HEK293 (cell line): ENCODE results near the gene MRPL14.

Experiments used
- CTCF ChIA-PET: fragments of 350-600 bp; formaldehyde crosslinking; extraction: SDS; loops from one replicate; lab custom pipeline; 2021; ENCODE audit warnings: antibody characterized with exemption; lab: Yijun Ruan, JAX
- POLR2A ChIA-PET: fragments of 300-600 bp; formaldehyde crosslinking; extraction: SDS; loops from one replicate; lab custom pipeline; 2020; ENCODE audit warnings: antibody characterized with exemption, inconsistent platforms; lab: Yijun Ruan, JAX
- H3K27ac ChIP-seq: fragments of 200-500 bp; sonication (Bioruptor generic); 2 replicates; pipeline ENCODE4 v1.5.1; 2014; ENCODE audit warnings: low read depth, low read length, control low read depth, inconsistent platforms; ENCODE audit errors: extremely low read depth
- H3K36me3 ChIP-seq, 2 experiments: fragments of 200-500 bp in 1 of 2; sonication (Bioruptor generic) in 1 of 2; 1 replicate in 1 of 2; 2 replicates in 1 of 2; pipeline ENCODE4 v1.5.1; 2014 to 2017; ENCODE audit warnings: inconsistent platforms in 2 of 2, low read length in 2 of 2; ENCODE audit not compliant: control insufficient read depth in 2 of 2, insufficient read depth in 1 of 2
- H3K4me1 ChIP-seq: fragments of 200-500 bp; sonication (Bioruptor generic); 2 replicates; pipeline ENCODE4 v1.5.1; 2014; ENCODE audit warnings: mild to moderate bottlenecking, low read length, inconsistent platforms; ENCODE audit not compliant: control insufficient read depth, insufficient read depth
- H3K4me3 ChIP-seq: 2 replicates; pipeline ENCODE4 v1.5.1; 2011; ENCODE audit warnings: low read depth, mild to moderate bottlenecking, control low read depth, low read length, moderate library complexity
- H3K9me3 ChIP-seq: fragments of 200-500 bp; sonication (Bioruptor generic); 2 replicates; pipeline ENCODE4 v1.5.1; 2014; ENCODE audit warnings: low read depth, low read length, inconsistent platforms; ENCODE audit not compliant: control insufficient read depth, insufficient read depth
- GLI2 ChIP-seq: fragments of 450-650 bp; formaldehyde crosslinking; IDR thresholded peaks from 2 replicates; pipeline ENCODE4; 2017; ENCODE audit warnings: missing biosample characterization, missing genetic modification characterization, low read depth, borderline replicate concordance
- GLIS1 ChIP-seq: fragments of 450-650 bp; formaldehyde crosslinking; IDR thresholded peaks from 2 replicates; pipeline ENCODE4 v1.5.1; 2016; ENCODE audit warnings: missing biosample characterization, missing genetic modification characterization
- HIC1 ChIP-seq: fragments of 450-650 bp; formaldehyde crosslinking; IDR thresholded peaks from 2 replicates; pipeline ENCODE4 v1.5.1; 2016; ENCODE audit warnings: missing biosample characterization, missing genetic modification characterization
- KLF1 ChIP-seq: fragments of 450-650 bp; formaldehyde crosslinking; IDR thresholded peaks from 2 replicates; pipeline ENCODE4 v1.5.1; 2016; ENCODE audit warnings: missing biosample characterization, missing genetic modification characterization
- PRDM1 ChIP-seq: fragments of 450-650 bp; formaldehyde crosslinking; IDR thresholded peaks from 2 replicates; pipeline ENCODE4; 2016; ENCODE audit warnings: missing biosample characterization, missing genetic modification characterization
- ZBTB17 ChIP-seq: fragments of 450-650 bp; formaldehyde crosslinking; IDR thresholded peaks from 2 replicates; pipeline ENCODE4 v1.5.1; 2016; ENCODE audit warnings: missing biosample characterization, missing genetic modification characterization
- ZNF133 ChIP-seq: fragments of 450-650 bp; formaldehyde crosslinking; IDR thresholded peaks from 2 replicates; pipeline ENCODE4 v1.5.1; 2016; ENCODE audit warnings: missing biosample characterization, missing genetic modification characterization
- ZNF202 ChIP-seq: fragments of 450-650 bp; formaldehyde crosslinking; IDR thresholded peaks from 2 replicates; pipeline ENCODE4 v1.5.1; 2016; ENCODE audit warnings: missing biosample characterization, missing genetic modification characterization, borderline replicate concordance
- ZNF274 ChIP-seq, 2 experiments: fragments of 200-500 bp in 1 of 2; fragments of 450-650 bp in 1 of 2; sonication (Bioruptor generic) in 1 of 2; formaldehyde crosslinking in 1 of 2; IDR thresholded peaks; 2 replicates each; pipeline versions ENCODE4 v1.5.1 to v1.6.1; 2014 to 2016; ENCODE audit warnings: borderline replicate concordance in 1 of 2, inconsistent platforms in 1 of 2, low read length in 1 of 2, missing biosample characterization in 1 of 2, missing genetic modification characterization in 1 of 2
- ZNF366 ChIP-seq: fragments of 450-650 bp; formaldehyde crosslinking; conservative IDR thresholded peaks from 2 replicates; pipeline ENCODE4 v1.5.1; 2016; ENCODE audit warnings: missing biosample characterization, missing genetic modification characterization
- ZNF626 ChIP-seq: fragments of 450-650 bp; sonication (Bioruptor Pico); formaldehyde crosslinking; IDR thresholded peaks from 2 replicates; pipeline ENCODE4 v1.5.1; 2018; ENCODE audit warnings: missing biosample characterization, missing genetic modification characterization, inconsistent platforms
- ZNF664 ChIP-seq: fragments of 450-650 bp; formaldehyde crosslinking; IDR thresholded peaks from 2 replicates; pipeline ENCODE4 v1.5.1; 2016; ENCODE audit warnings: missing biosample characterization, missing genetic modification characterization
- ZNF701 ChIP-seq: fragments of 450-650 bp; formaldehyde crosslinking; IDR thresholded peaks from 2 replicates; pipeline ENCODE4 v1.5.1; 2016; ENCODE audit warnings: missing biosample characterization, missing genetic modification characterization
- ZNF707 ChIP-seq: fragments of 450-650 bp; formaldehyde crosslinking; IDR thresholded peaks from 2 replicates; pipeline ENCODE4 v1.5.1; 2016; ENCODE audit warnings: missing biosample characterization, missing genetic modification characterization
- ZNF768 ChIP-seq: fragments of 450-650 bp; formaldehyde crosslinking; IDR thresholded peaks from 2 replicates; pipeline ENCODE4 v1.5.1; 2018; ENCODE audit warnings: missing biosample characterization, mild to moderate bottlenecking, missing genetic modification characterization
- ZNF837 ChIP-seq: fragments of 450-650 bp; formaldehyde crosslinking; IDR thresholded peaks from 2 replicates; pipeline ENCODE4 v1.5.1; 2016; ENCODE audit warnings: missing biosample characterization, missing genetic modification characterization
- TF ChIP-seq, protein P1 (sequence below): fragments of 450-650 bp; formaldehyde crosslinking; IDR thresholded peaks from 2 replicates; pipeline ENCODE4 v1.5.1; 2016; ENCODE audit warnings: missing biosample characterization, missing genetic modification characterization
- TF ChIP-seq, protein P2 (sequence below): fragments of 450-650 bp; formaldehyde crosslinking; IDR thresholded peaks from 2 replicates; pipeline ENCODE4 v1.5.1; 2016; ENCODE audit warnings: missing biosample characterization, missing genetic modification characterization, borderline replicate concordance

The MRPL14 gene

GRCh38 chr6:44156494-44157151 is 29.4 kb upstream of the MRPL14 start:
- H3K4me3 ChIP-seq = no peak overlapping the region
- POLR2A ChIA-PET = interaction anchor here (0.5 to 1.9 kb wide), 4 partner anchors 65 to 232 kb away, joined by 3 to 9 read pairs (median 4); partner anchors contain the start of genes HSP90AB1 and SLC35B2
- no peak overlapping the region for H3K27ac ChIP-seq
- H3K36me3 ChIP-seq = peaks cover 0 to 14% of the 10 kb centered on the region in 2 experiments; a peak in 1 of 3 replicates
- no peaks in the 10 kb centered on the region for H3K9me3 ChIP-seq
- TF ChIP-seq KLF1 (tag by site-specific recombination) = no peak
- peak; percentile 24; the same call in 1 of the 2 replicates for TF ChIP-seq PRDM1 (tag by site-specific recombination)
- TF ChIP-seq GLIS1 = peak; percentile 85
- no peak for TF ChIP-seq ZNF133 (tag by site-specific recombination)
- CTCF ChIA-PET = interaction anchor here (0.9 to 2.5 kb wide), 4 partner anchors 16 to 78 kb away, joined by 3 to 11 read pairs (median 4); no protein-coding TSS in a partner anchor
- H3K4me1 ChIP-seq = no peaks in the 10 kb centered on the region

DNA sequence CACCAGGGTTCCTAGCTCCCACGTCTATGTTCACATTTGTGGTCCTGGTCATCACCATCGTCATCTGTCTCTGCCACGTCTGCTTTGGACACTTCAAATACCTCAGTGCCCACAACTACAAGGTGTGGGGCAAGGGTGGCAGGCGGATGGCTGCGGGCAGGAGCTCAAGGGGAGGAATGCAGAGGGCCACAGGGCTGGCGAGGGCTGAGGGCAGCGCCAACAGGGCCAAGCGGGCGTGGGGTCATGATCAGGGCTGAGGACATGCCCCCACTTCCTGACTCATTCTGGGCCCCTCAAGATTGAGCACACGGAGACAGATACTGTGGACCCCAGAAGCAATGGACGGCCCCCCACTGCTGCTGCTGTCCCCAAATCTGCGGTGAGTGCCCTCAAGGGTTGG is 26.8 kb upstream of the MRPL14 start:
- CTCF ChIA-PET = interaction anchor here (0.6 to 3.4 kb wide), 13 partner anchors 8 to 631 kb away, joined by 3 to 16 read pairs (median 3); partner anchors contain the start of gene HSP90AB1

GRCh38 chr6:44152533-44152932 is 25.3 kb upstream of the MRPL14 start:
- CTCF ChIA-PET = interaction anchor here (0.5 to 3.4 kb wide), 11 partner anchors 9 to 252 kb away, joined by 3 to 16 read pairs (median 4); partner anchors contain the start of gene SLC35B2
- Histone ChIP-seq H3K4me3 (no peak overlapping the region), H3K4me1 (no peaks in the 10 kb centered on the region), H3K9me3 (no peaks in the 10 kb centered on the region), H3K36me3 (peaks cover 0 to 41% of the 10 kb centered on the region in 2 experiments; a peak in 1 of 3 replicates), H3K27ac (no peak overlapping the region)
- TF ChIP-seq, protein P1, sequence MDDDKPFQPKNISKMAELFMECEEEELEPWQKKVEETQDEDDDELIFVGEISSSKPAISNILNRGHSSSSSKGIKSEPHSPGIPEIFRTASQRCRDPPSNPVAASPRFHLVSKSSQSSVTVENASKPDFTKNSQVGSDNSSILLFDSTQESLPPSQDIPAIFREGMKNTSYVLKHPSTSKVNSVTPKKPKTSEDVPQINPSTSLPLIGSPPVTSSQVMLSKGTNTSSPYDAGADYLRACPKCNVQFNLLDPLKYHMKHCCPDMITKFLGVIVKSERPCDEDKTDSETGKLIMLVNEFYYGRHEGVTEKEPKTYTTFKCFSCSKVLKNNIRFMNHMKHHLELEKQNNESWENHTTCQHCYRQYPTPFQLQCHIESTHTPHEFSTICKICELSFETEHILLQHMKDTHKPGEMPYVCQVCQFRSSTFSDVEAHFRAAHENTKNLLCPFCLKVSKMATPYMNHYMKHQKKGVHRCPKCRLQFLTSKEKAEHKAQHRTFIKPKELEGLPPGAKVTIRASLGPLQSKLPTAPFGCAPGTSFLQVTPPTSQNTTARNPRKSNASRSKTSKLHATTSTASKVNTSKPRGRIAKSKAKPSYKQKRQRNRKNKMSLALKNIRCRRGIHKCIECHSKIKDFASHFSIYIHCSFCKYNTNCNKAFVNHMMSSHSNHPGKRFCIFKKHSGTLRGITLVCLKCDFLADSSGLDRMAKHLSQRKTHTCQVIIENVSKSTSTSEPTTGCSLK (tag by site-specific recombination) = no peak
- TF ChIP-seq ZNF664 (tag by site-specific recombination) (no peak), ZNF626 (tag by site-specific recombination) (no peak), ZNF366 (tag by site-specific recombination) (no peak), ZNF274 (IDR thresholded peaks at IDR 0.05; ENCODE audit: low read length) (no peak), ZNF274 (tag by site-specific recombination; IDR thresholded peaks at IDR 0.05; ENCODE audit: borderline replicate concordance) (no peak), ZNF837 (tag by site-specific recombination) (no peak), ZNF707 (tag by site-specific recombination) (no peak), ZNF701 (tag by site-specific recombination) (no peak), ZBTB17 (tag by site-specific recombination) (no peak), GLI2 (tag by site-specific recombination) (no peak)
- TF ChIP-seq, protein P2, sequence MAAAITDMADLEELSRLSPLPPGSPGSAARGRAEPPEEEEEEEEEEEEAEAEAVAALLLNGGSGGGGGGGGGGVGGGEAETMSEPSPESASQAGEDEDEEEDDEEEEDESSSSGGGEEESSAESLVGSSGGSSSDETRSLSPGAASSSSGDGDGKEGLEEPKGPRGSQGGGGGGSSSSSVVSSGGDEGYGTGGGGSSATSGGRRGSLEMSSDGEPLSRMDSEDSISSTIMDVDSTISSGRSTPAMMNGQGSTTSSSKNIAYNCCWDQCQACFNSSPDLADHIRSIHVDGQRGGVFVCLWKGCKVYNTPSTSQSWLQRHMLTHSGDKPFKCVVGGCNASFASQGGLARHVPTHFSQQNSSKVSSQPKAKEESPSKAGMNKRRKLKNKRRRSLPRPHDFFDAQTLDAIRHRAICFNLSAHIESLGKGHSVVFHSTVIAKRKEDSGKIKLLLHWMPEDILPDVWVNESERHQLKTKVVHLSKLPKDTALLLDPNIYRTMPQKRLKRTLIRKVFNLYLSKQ = no peak
- POLR2A ChIA-PET = no interaction called here

More for the DNA sequence above, 26.8 kb upstream of the MRPL14 start:
- Histone ChIP-seq H3K9me3 (no peaks in the 10 kb centered on the region), H3K36me3 (peaks cover 0 to 26% of the 10 kb centered on the region in 2 experiments; a peak in 1 of 3 replicates), H3K4me3 (no peak overlapping the region), H3K4me1 (no peaks in the 10 kb centered on the region), H3K27ac (no peak overlapping the region)
- TF ChIP-seq HIC1 (tag by site-specific recombination) = 0 out of 2 replicates have a peak, but pooled peaks have one; percentile 29
- no peak for TF ChIP-seq ZNF768 (tag by site-specific recombination)
- TF ChIP-seq ZNF202 (tag by site-specific recombination) = no peak
- POLR2A ChIA-PET = no interaction called here
